22Rv1 (cell line): ENCODE measurements around the gene ICOSLG.

Source experiments
- CTCF ChIP-seq: fragments of 450-650 bp; IDR thresholded peaks from 2 replicates; pipeline ENCODE4 v1.5.1; 2017; ENCODE audit warnings: mild to moderate bottlenecking
- ZFX ChIP-seq: fragments of 450-650 bp; IDR thresholded peaks from 2 replicates; pipeline ENCODE4 v1.6.1; 2017; ENCODE audit warnings: antibody characterized with exemption, borderline replicate concordance

GRCh38 chr21:44258056-44258725 is 17.4 kb upstream of the ICOSLG start:
- TF ChIP-seq CTCF = no peak
- no peak for TF ChIP-seq ZFX
